Mesenchymal stem cell (in vitro differentiated cells and primary cell): Measurements from ENCODE around the gene PIK3R2.

ENCODE experiments used
- DNase-seq: peaks from one replicate; pipeline ENCODE4 v3.0.0-alpha.2; 2013
- H2AFZ ChIP-seq: one replicate; pipeline ENCODE4 v1.6.1; 2013; ENCODE audit warnings: low read depth, mild to moderate bottlenecking, control low read depth, inconsistent platforms, low read length, moderate library complexity
- H2AK5ac ChIP-seq: 2 replicates; pipeline ENCODE4 v1.6.1; 2013; ENCODE audit warnings: low read length, moderate library complexity, mild to moderate bottlenecking, inconsistent platforms; ENCODE audit not compliant: severe bottlenecking
- H2BK120ac ChIP-seq: one replicate; pipeline ENCODE4 v1.6.1; 2013; ENCODE audit warnings: low read depth, mild to moderate bottlenecking, inconsistent platforms, low read length, moderate library complexity
- H2BK12ac ChIP-seq, 2 experiments: one replicate each; pipeline ENCODE4 v1.6.1; 2013; ENCODE audit warnings: inconsistent platforms in 2 of 2, low read length in 2 of 2, mild to moderate bottlenecking in 2 of 2, moderate library complexity in 2 of 2, control low read depth in 1 of 2
- H2BK15ac ChIP-seq: one replicate; pipeline ENCODE4 v1.6.1; 2013; ENCODE audit warnings: mild to moderate bottlenecking, low read depth, inconsistent platforms; ENCODE audit not compliant: poor library complexity, severe bottlenecking
- H2BK5ac ChIP-seq: 2 replicates; pipeline ENCODE4 v1.6.1; 2013; ENCODE audit warnings: low read depth, mild to moderate bottlenecking, low read length, control low read depth, inconsistent platforms; ENCODE audit not compliant: poor library complexity, severe bottlenecking
- H3K14ac ChIP-seq, 2 experiments: one replicate each; pipeline ENCODE4 v1.6.1; 2013; ENCODE audit warnings: inconsistent platforms in 2 of 2, low read length in 2 of 2, control low read depth in 1 of 2, mild to moderate bottlenecking in 1 of 2, moderate library complexity in 1 of 2
- H3K18ac ChIP-seq, 2 experiments: one replicate each; pipeline ENCODE4 v1.6.1; 2013; ENCODE audit warnings: inconsistent platforms in 2 of 2, low read length in 2 of 2, control low read depth in 1 of 2, low read depth in 1 of 2, mild to moderate bottlenecking in 1 of 2
- H3K23ac ChIP-seq, 2 experiments: one replicate each; pipeline ENCODE4 v1.6.1; 2013; ENCODE audit warnings: inconsistent platforms in 2 of 2, low read length in 2 of 2, mild to moderate bottlenecking in 2 of 2, moderate library complexity in 2 of 2, control low read depth in 1 of 2
- H3K27ac ChIP-seq: 2 replicates; pipeline ENCODE4 v1.5.1; 2013; ENCODE audit warnings: mild to moderate bottlenecking, moderate library complexity, low read length, control low read depth, inconsistent platforms; ENCODE audit not compliant: poor library complexity, severe bottlenecking
- H3K27me3 ChIP-seq, 2 experiments: 2 replicates each; pipeline versions ENCODE4 v1.6.1 to v1.7.0; 2013; ENCODE audit warnings: low read length in 2 of 2, mild to moderate bottlenecking in 2 of 2, moderate library complexity in 2 of 2, control low read depth in 1 of 2, inconsistent platforms in 1 of 2; ENCODE audit not compliant: control insufficient read depth in 1 of 2, insufficient read depth in 1 of 2
- H3K36me3 ChIP-seq, 2 experiments: 2 replicates each; pipeline versions ENCODE4 v1.6.1 to v1.7.0; 2013; ENCODE audit warnings: low read length in 2 of 2, control low read depth in 1 of 2, inconsistent platforms in 1 of 2, low read depth in 1 of 2, mild to moderate bottlenecking in 1 of 2; ENCODE audit not compliant: insufficient read depth in 2 of 2, control insufficient read depth in 1 of 2
- H3K4ac ChIP-seq, 2 experiments: one replicate each; pipeline ENCODE4 v1.6.1; 2013; ENCODE audit warnings: inconsistent platforms in 2 of 2, low read length in 2 of 2, mild to moderate bottlenecking in 2 of 2, moderate library complexity in 2 of 2, control low read depth in 1 of 2, low read depth in 1 of 2
- H3K4me1 ChIP-seq: 2 replicates; pipeline ENCODE4 v1.6.1; 2013; ENCODE audit warnings: low read depth, low read length, control low read depth; ENCODE audit not compliant: control insufficient read depth, insufficient read depth
- H3K4me2 ChIP-seq: 2 replicates; pipeline ENCODE4 v1.6.1; 2013; ENCODE audit warnings: low read length, mild to moderate bottlenecking, inconsistent platforms; ENCODE audit not compliant: poor library complexity, severe bottlenecking
- H3K4me3 ChIP-seq, 2 experiments: 2 replicates each; pipeline versions ENCODE4 v1.5.1 to v1.7.0; 2013; ENCODE audit warnings: low read length in 2 of 2, mild to moderate bottlenecking in 2 of 2, control low read depth in 1 of 2, low read depth in 1 of 2; ENCODE audit not compliant: insufficient read depth in 1 of 2
- H3K79me1 ChIP-seq: replicated peaks from 2 replicates; pipeline ENCODE4 v1.6.1; 2013; ENCODE audit warnings: mild to moderate bottlenecking, control low read depth, low read length, inconsistent platforms; ENCODE audit not compliant: poor library complexity, severe bottlenecking
- H3K9ac ChIP-seq: 2 replicates; pipeline ENCODE4 v1.7.0; 2013; ENCODE audit warnings: mild to moderate bottlenecking, low read length, moderate library complexity
- H3K9me3 ChIP-seq: 2 replicates; pipeline ENCODE4 v1.7.0; 2013; ENCODE audit warnings: mild to moderate bottlenecking, low read length; ENCODE audit not compliant: control insufficient read depth
- H4K8ac ChIP-seq: one replicate; pipeline ENCODE4 v1.6.1; 2013; ENCODE audit warnings: inconsistent platforms, mild to moderate bottlenecking, low read length, moderate library complexity
- H4K91ac ChIP-seq: one replicate; pipeline ENCODE4 v1.6.1; 2013; ENCODE audit warnings: mild to moderate bottlenecking, low read length, inconsistent platforms
- WGBS: methylation state at CpG from one replicate; pipeline ENCODE4 v1.1.7; 2013; ENCODE audit warnings: mixed read lengths; 5-methylcytosine and 5-hydroxymethylcytosine counted together

Gene PIK3R2

DNA sequence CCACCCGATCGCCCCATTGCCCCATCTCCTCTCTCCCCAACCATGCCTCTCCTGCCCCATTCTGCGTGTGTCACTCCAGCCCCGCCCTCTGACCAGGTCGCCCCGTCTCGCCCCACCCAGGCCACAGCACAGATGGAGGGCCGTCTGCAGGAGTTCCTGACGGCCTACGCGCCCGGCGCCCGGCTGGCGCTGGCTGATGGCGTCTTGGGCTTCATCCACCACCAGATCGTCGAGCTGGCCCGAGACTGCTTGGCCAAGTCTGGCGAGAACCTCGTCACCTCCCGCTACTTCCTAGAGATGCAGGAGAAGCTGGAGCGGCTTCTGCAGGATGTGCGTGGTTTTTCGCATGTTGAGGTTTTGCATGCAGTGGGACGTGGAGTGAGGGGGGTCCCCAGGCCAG, 29.1 kb upstream of the PIK3R2 start:
- Histone ChIP-seq H3K14ac (no peak overlapping the region), H2BK120ac (no peak overlapping the region), H2BK5ac (no peak overlapping the region), H3K4me2 (no peak overlapping the region), H2AFZ (no peak overlapping the region), H3K9me3 (no peaks in the 10 kb centered on the region), H3K4me3 (no peak overlapping the region), H3K79me1 (peaks cover 14% of the 10 kb centered on the region), H3K36me3 (peaks cover 25 to 69% of the 10 kb centered on the region in 2 experiments), H3K27ac (no peak overlapping the region), H3K9ac (no peak overlapping the region), H2BK12ac (no peak overlapping the region), H2AK5ac (no peak overlapping the region), H4K91ac (no peak overlapping the region), H3K27me3 (no peaks in the 10 kb centered on the region), H3K18ac (no peak overlapping the region), H4K8ac (no peak overlapping the region), H3K23ac (no peak overlapping the region), H2BK15ac (no peak overlapping the region), H3K4ac (no peak overlapping the region), H3K4me1 (peaks cover 2% of the 10 kb centered on the region)
- DNase-seq = no peak
- 96% methylated on average over 26 of the region's 26 CpGs for WGBS

DNA sequence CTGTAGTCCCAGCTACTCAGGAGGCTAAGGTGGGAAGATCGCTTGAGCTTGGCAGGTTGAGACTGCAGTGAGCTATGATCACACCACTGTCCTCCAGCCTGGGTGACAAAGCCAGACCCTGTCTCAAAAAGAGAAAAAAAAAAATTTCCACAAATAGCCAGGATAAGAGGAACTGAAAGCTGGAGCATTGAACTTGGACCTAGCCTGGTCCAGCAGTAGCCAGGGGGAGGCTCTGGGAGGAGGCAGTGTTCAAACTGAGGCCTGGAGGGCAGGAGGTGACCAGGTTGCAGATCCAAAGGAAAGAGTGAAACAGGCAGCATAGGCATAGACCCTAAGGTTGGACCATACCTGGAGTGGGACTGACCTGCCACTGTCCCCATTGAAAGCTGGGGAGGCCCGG, 26.9 kb upstream of the PIK3R2 start:
- Histone ChIP-seq H3K27me3 (no peaks in the 10 kb centered on the region), H3K4ac (peak overlapping the region in 1 of 2 experiments; percentile 43), H3K9me3 (no peaks in the 10 kb centered on the region), H3K36me3 (peaks cover 40 to 78% of the 10 kb centered on the region in 2 experiments), H3K4me1 (no peaks in the 10 kb centered on the region), H4K91ac (no peak overlapping the region), H3K4me2 (peak overlapping the region; percentile 8), H4K8ac (no peak overlapping the region), H3K14ac (no peak overlapping the region), H3K18ac (no peak overlapping the region), H2BK5ac (no peak overlapping the region), H3K9ac (no peak overlapping the region), H3K4me3 (no peak overlapping the region), H2BK12ac (no peak overlapping the region), H2AK5ac (no peak overlapping the region), H3K23ac (no peak overlapping the region), H2BK120ac (no peak overlapping the region), H2BK15ac (no peak overlapping the region), H2AFZ (no peak overlapping the region), H3K27ac (no peak overlapping the region), H3K79me1 (peaks cover 8% of the 10 kb centered on the region)
- no peak for DNase-seq
- 90% methylated on average over 2 of the region's 2 CpGs for WGBS

DNA sequence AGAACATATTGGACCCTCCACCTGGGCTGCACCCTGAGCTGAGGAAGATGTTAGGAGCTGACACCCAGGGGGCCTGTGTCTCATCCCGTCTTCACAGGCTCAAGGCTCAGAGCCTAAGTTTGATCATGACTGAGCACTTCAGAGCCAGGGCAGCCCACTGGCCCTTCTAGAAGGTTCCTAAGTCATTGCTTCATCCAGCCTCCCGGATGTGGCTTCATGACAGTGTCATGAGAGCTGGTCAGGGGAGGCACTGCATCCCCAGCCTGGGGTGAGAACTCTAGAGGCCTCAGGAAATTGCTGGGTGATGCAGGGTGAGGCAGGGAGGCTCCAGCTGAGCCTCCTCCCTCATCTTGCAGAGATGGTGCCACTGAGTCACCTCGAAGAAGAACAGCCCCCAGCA, 24.9 kb upstream of the PIK3R2 start:
- H2AFZ ChIP-seq = no peak overlapping the region
- no peak overlapping the region for H3K23ac ChIP-seq
- H2BK120ac ChIP-seq = no peak overlapping the region
- H3K18ac ChIP-seq = no peak overlapping the region
- peak overlapping the region; percentile 53 for H4K91ac ChIP-seq
- no peak overlapping the region for H2BK12ac ChIP-seq
- no peak overlapping the region for H4K8ac ChIP-seq
- WGBS = 90% methylated on average over 3 of the region's 3 CpGs
- H3K4me3 ChIP-seq = no peak overlapping the region
- no peaks in the 10 kb centered on the region for H3K27me3 ChIP-seq
- no peak overlapping the region for H3K9ac ChIP-seq
- H2BK5ac ChIP-seq = no peak overlapping the region
- H2AK5ac ChIP-seq = no peak overlapping the region
- H3K9me3 ChIP-seq = no peaks in the 10 kb centered on the region
- H2BK15ac ChIP-seq = no peak overlapping the region
- H3K27ac ChIP-seq = no peak overlapping the region
- H3K4me1 ChIP-seq = no peaks in the 10 kb centered on the region
- H3K36me3 ChIP-seq = peaks cover 44 to 74% of the 10 kb centered on the region in 2 experiments
- peak; percentile 27 for DNase-seq
- H3K79me1 ChIP-seq = no peaks in the 10 kb centered on the region
- H3K4me2 ChIP-seq = no peak overlapping the region
- H3K4ac ChIP-seq = no peak overlapping the region
- H3K14ac ChIP-seq = no peak overlapping the region

- Histone ChIP-seq H2AK5ac (no peak overlapping the region), H3K79me1 (no peaks in the 10 kb centered on the region), H2BK15ac (no peak overlapping the region), H3K4ac (no peak overlapping the region), H2AFZ (no peak overlapping the region), H3K4me1 (no peaks in the 10 kb centered on the region), H3K4me3 (no peak overlapping the region), H3K9me3 (no peaks in the 10 kb centered on the region), H3K14ac (no peak overlapping the region), H4K91ac (no peak overlapping the region), H2BK5ac (no peak overlapping the region), H3K36me3 (peaks cover 46 to 66% of the 10 kb centered on the region in 2 experiments), H3K4me2 (no peak overlapping the region), H3K23ac (no peak overlapping the region), H2BK120ac (no peak overlapping the region), H3K18ac (no peak overlapping the region), H3K9ac (no peak overlapping the region), H3K27me3 (no peaks in the 10 kb centered on the region), H3K27ac (no peak overlapping the region), H4K8ac (no peak overlapping the region), H2BK12ac (no peak overlapping the region)
- DNase-seq = no peak
- 97% methylated on average over 12 of the region's 12 CpGs for WGBS
Observed at GRCh38 chr19:18128805-18129204, 24.2 kb upstream of the PIK3R2 start.
